ENCODE results near the gene RANGRF. TPM values are rescaled to one million over a fixed set of nuclear protein-coding genes. Genes with fewer than 3 reads are reported as not detected.
A peak's percentile ranks its signal among the peaks of the same experiment; 100 is the strongest.

The RANGRF gene
- total and polyA plus RNA-seq, 9 of the 15 experiments (the other 6 are each of a cell fraction or from before 2014, with no cell fraction given): 7.6 to 60.0 (median 16.0) TPM

DNA sequence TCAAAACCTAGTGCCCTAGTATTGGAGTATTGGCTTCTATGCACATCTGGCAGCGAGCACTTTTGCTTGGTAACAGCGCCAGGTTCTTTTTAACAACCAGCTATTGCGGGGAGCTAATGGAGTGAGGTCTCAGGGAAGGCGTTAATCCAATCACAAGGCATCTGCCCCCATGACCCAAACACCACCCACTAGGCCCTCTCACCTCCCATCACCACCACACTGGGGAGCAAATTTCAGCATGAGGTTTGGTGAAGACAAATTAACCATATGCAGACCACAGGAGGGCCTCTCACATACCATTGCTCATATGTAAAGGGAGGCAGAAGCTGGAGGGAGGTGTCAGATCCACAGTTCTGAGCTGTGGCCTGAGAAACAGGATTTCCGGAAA lies 50.3 kb downstream of the RANGRF start:
- Histone ChIP-seq H3K9me1 (ENCODE audit: control insufficient read depth, insufficient read depth, low read length) (no peaks in the 10 kb centered on the region), H3K9me3 (replicated peaks; ENCODE audit: control insufficient read depth, insufficient read depth, low read depth, low read length) (no peaks in the 10 kb centered on the region), H2AFZ (ENCODE audit: low read depth, low read length) (peak overlapping the region; percentile 59; the same call in 1 of the 2 replicates), H3K79me2 (ENCODE audit: control insufficient read depth, insufficient read depth, low read length) (no peaks in the 10 kb centered on the region), H3K4me2 (ENCODE audit: insufficient read depth, low read length) (peak overlapping the region; percentile 39; the same call in 1 of the 2 replicates), H3K36me3 (ENCODE audit: control insufficient read depth, insufficient read depth, low read length) (no peaks in the 10 kb centered on the region), H3K27ac (ENCODE audit: extremely low read depth, low read depth, low read length) (no peak overlapping the region), H3K9ac (ENCODE audit: insufficient read depth in 1 of 2, low read depth in 2 of 2, low read length in 2 of 2) (no peak overlapping the region), H3K27me3 (ENCODE audit: control insufficient read depth in 2 of 2, insufficient read depth in 2 of 2, low read length in 2 of 2) (no peaks in the 10 kb centered on the region), H4K20me1 (replicated peaks; ENCODE audit: control insufficient read depth, insufficient read depth, low read length) (no peaks in the 10 kb centered on the region), H3K4me3 (no peak overlapping the region), H3K4me1 (replicated peaks in 1 of 2; ENCODE audit: control insufficient read depth in 2 of 2, insufficient read depth in 2 of 2, low read length in 2 of 2) (peaks cover 2 to 11% of the 10 kb centered on the region in 2 experiments; a peak in 4 of 5 replicates)
- in situ Hi-C loops (cut with MboI) (no loop called here), intact Hi-C loops (cut with micrococcal nuclease) (loop anchor here (5.0 kb wide), 1 partner anchor 44 kb away; the partner anchor contains the start of gene RPL26)
- no TSS peak for BruUV-seq (replicated peaks)
- DNase-seq (ENCODE audit: extremely low read depth in 1 of 4, low spot score in 3 of 4) (no peak), ATAC-seq (peak; percentile 22; the same call in 2 of the 3 replicates), FAIRE-seq (no peak)
- TF ChIP-seq TGIF2 (CRISPR knock-in tag; IDR thresholded peaks at IDR 0.05) (no peak), KDM5B (IDR thresholded peaks at IDR 0.05; ENCODE audit: insufficient replicate concordance, low read depth, low read length) (no peak), SFPQ (IDR thresholded peaks at IDR 0.05; ENCODE audit: low read depth, low read length) (no peak), ZBTB7A (IDR thresholded peaks at IDR 0.05; ENCODE audit: borderline replicate concordance, control insufficient read depth, low read depth, low read length) (no peak), NRF1 (conservative IDR thresholded peaks at IDR 0.05 in 1 of 2, IDR thresholded peaks at IDR 0.05 in 1 of 2) (no peak), FOXK1 (CRISPR knock-in tag; IDR thresholded peaks at IDR 0.05; ENCODE audit: borderline replicate concordance) (no peak), ZNF436 (CRISPR knock-in tag; IDR thresholded peaks at IDR 0.05) (no peak), OTX1 (CRISPR knock-in tag; IDR thresholded peaks at IDR 0.05) (no peak), ZBTB8A (IDR thresholded peaks at IDR 0.05; ENCODE audit: partially characterized antibody) (no peak), DNMT1 (IDR thresholded peaks at IDR 0.05) (no peak), CBFB (CRISPR knock-in tag; IDR thresholded peaks at IDR 0.05) (no peak)
- TF ChIP-seq, protein P1, sequence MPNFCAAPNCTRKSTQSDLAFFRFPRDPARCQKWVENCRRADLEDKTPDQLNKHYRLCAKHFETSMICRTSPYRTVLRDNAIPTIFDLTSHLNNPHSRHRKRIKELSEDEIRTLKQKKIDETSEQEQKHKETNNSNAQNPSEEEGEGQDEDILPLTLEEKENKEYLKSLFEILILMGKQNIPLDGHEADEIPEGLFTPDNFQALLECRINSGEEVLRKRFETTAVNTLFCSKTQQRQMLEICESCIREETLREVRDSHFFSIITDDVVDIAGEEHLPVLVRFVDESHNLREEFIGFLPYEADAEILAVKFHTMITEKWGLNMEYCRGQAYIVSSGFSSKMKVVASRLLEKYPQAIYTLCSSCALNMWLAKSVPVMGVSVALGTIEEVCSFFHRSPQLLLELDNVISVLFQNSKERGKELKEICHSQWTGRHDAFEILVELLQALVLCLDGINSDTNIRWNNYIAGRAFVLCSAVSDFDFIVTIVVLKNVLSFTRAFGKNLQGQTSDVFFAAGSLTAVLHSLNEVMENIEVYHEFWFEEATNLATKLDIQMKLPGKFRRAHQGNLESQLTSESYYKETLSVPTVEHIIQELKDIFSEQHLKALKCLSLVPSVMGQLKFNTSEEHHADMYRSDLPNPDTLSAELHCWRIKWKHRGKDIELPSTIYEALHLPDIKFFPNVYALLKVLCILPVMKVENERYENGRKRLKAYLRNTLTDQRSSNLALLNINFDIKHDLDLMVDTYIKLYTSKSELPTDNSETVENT (CRISPR knock-in tag; IDR thresholded peaks at IDR 0.05): no peak
- POLR2A ChIA-PET: interaction anchor here (0.5 to 1.6 kb wide), 9 partner anchors 8 to 1175 kb away, joined by 3 to 7 read pairs (median 3); partner anchors contain the start of genes KRABD2 and PER1
- 57% methylated on average over 5 of the region's 5 CpGs for WGBS (ENCODE audit: insufficient coverage, low coverage, missing lambda C conversion rate)
- CTCF ChIA-PET (ENCODE audit: low intra/inter-chr PET ratio): no interaction called here

Data from K562 (cell line).